ENCODE data around the gene TBC1D28. TPM values are rescaled to one million over a fixed set of nuclear protein-coding genes. Genes with fewer than 3 reads are reported as not detected.
A peak's percentile ranks its signal among the peaks of the same experiment; 100 is the strongest.
"Not testable (repeated sequence)": the region's sequence is repeated elsewhere in the genome, so short reads cannot be mapped to it uniquely, and the experiment has no call there.

The TBC1D28 gene
- total RNA-seq (not detected), polyA plus RNA-seq (not detected)

DNA sequence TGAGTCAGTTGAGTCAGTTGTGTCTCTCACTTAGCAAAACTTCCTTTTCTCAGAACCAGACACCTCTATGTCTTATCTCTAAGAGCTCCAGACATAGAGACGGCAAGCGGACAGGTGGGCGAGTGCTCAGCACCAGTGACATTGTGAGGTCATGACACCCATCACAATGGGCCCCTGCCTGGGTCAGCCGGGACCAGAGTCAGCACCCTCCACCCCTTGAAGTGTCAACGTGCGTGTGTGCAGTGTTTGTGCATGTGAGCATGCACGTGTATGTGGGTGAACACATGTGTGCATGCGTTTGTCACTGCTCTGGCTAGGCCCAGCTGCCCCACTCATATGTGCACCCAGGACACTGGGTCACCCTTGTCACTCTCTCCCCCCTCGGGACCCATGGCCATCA lies at the start of gene TBC1D28:
Gene TBC1D28, minus strand, starts transcription at position 101 of the 400 bp plus-strand sequence. CDS start 3,039 bp downstream, outside the sequence.
- H3K4me1 ChIP-seq; DNase-seq; ATAC-seq; FAIRE-seq; H3K36me3 ChIP-seq; H3K27me3 ChIP-seq; H3K9me3 ChIP-seq; intact Hi-C loops (cut with DNase I); H3K4me3 ChIP-seq; H3K27ac ChIP-seq: not testable (repeated sequence)
- 81 to 91% methylated on average over 9 of the region's 9 CpGs for WGBS, 2 donors

DNA sequence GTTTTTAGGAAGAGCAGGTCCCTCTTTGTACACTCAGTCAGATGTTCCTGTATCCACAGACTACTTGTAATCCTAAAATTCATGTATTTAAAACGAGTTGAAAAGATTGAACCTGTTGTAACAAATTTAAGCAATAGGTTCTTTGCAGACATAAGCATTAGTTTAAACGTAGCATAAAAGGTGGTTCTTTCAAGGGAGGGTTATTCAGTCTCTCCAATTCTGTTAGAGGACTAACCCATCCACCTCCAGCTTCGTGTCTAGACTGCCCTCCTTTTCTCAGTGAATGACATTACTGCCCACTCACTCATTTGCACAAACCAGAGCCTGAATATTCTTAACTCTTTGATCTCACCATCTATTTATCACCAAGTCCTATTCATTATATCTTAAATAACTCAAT lies 38.5 kb upstream of the TBC1D28 start:
- 0 to 1% methylated on average over 3 of the region's 3 CpGs for WGBS, 2 donors
- DNase-seq; FAIRE-seq; H3K27ac ChIP-seq; intact Hi-C loops (cut with DNase I); H3K4me1 ChIP-seq; H3K36me3 ChIP-seq; H3K27me3 ChIP-seq; H3K9me3 ChIP-seq: not testable (repeated sequence)
- H3K4me3 ChIP-seq: peak overlapping the region in 2 of 4 donors; percentile 34 to 63
- peak in 2 of 4 donors; percentile 7 to 14 for ATAC-seq

DNA sequence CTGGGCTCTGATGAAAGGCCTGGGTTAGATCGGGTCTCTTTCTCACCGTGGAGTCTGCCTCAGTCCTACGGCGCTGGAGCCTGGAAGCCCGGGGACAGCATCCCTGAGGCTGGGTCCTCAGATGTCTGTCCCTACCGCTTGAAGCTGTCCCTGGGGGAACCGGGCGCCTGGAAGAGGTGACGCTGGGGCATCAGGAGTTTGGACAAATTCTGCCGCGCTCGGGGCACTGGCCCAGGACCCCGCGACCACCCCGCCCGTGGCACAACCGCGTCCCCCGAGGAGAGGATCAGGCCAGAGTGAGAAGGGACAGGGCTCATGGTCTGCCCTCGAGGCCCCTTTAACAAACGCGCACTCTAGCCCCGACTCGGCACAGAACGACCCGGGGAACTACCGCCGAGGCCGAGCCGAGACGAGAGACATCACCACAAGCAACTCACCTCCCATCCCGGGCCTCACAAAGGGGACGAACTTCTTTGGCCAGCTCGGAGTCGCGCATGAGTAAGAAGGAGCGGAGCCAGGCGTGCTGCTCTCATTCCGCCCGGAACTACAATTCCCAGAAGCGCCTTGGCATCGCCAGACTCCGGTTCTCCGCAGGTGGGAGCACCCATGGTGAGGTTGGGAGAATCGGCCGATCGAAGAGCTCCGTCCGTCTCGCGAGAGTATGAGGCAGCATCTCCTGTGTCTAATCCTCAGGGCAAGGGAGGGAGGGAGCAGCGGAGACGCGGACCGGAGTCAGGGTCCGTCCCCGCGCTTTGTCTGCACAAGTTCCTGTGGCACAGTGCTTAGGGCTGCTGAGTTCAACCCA lies 37.8 kb upstream of the TBC1D28 start, which contains the start of gene FOXO3B:
Gene FOXO3B, minus strand, starts transcription at position 548 of the 805 bp plus-strand sequence. CDS start 663 bp downstream, outside the sequence.
- H3K27me3 ChIP-seq; H3K36me3 ChIP-seq; intact Hi-C loops (cut with DNase I); H3K27ac ChIP-seq; H3K4me1 ChIP-seq; H3K9me3 ChIP-seq: not testable (repeated sequence)
- 0 to 1% methylated on average over 36 to 54 of the region's 58 CpGs for WGBS, 2 donors
- FAIRE-seq: peak; percentile 63
- peak; percentile 84 to 94 (median 89) for DNase-seq
- peak within 1 kb of the TSS in 3 of 4 donors; percentile 19 to 63 (median 34) for H3K4me3 ChIP-seq
- ATAC-seq: peak; percentile 98 to 100 (median 98)

DNA sequence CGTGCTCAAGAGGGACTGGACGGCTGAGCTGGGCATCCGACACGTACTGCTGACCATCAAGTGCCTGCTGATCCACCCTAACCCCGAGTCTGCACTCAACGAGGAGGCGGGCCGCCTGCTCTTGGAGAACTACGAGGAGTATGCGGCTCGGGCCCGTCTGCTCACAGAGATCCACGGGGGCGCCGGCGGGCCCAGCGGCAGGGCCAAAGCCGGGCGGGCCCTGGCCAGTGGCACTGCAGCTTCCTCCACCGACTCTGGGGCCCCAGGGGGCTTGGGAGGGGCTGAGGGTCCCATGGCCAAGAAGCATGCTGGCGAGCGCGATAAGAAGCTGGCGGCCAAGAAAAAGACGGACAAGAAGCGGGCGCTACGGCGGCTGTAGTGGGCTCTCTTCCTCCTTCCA lies 33.2 kb upstream of the TBC1D28 start:
- intact Hi-C loops (cut with DNase I); H3K9me3 ChIP-seq; H3K36me3 ChIP-seq; ATAC-seq; H3K4me3 ChIP-seq; H3K27me3 ChIP-seq; H3K4me1 ChIP-seq; FAIRE-seq; H3K27ac ChIP-seq; DNase-seq: not testable (repeated sequence)
- 95 to 96% methylated on average over 20 to 29 of the region's 29 CpGs for WGBS, 2 donors

DNA sequence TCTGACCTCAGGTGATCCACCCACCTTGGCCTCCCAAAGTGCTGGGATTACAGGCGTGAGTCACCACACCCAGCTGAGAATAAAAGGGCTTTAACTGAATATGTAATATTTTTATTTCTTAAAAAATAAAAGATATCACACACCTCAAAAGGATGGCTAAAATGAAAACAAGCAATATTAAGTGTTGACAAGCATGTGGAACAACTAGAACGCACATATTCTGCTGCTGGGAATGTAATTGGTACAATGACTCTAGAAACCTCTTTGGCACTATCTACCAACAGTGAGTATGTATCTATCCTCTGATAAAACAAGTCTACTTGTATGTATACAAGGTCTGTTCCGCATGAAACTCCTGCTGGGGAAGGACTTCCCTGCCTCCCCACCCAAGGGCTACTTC lies 32.7 kb upstream of the TBC1D28 start:
- H3K4me3 ChIP-seq; H3K27ac ChIP-seq; DNase-seq; H3K4me1 ChIP-seq; FAIRE-seq; ATAC-seq; intact Hi-C loops (cut with DNase I); H3K9me3 ChIP-seq; H3K36me3 ChIP-seq; H3K27me3 ChIP-seq: not testable (repeated sequence)
- WGBS, 2 donors: 99 to 100% methylated on average over 3 of the region's 3 CpGs

DNA sequence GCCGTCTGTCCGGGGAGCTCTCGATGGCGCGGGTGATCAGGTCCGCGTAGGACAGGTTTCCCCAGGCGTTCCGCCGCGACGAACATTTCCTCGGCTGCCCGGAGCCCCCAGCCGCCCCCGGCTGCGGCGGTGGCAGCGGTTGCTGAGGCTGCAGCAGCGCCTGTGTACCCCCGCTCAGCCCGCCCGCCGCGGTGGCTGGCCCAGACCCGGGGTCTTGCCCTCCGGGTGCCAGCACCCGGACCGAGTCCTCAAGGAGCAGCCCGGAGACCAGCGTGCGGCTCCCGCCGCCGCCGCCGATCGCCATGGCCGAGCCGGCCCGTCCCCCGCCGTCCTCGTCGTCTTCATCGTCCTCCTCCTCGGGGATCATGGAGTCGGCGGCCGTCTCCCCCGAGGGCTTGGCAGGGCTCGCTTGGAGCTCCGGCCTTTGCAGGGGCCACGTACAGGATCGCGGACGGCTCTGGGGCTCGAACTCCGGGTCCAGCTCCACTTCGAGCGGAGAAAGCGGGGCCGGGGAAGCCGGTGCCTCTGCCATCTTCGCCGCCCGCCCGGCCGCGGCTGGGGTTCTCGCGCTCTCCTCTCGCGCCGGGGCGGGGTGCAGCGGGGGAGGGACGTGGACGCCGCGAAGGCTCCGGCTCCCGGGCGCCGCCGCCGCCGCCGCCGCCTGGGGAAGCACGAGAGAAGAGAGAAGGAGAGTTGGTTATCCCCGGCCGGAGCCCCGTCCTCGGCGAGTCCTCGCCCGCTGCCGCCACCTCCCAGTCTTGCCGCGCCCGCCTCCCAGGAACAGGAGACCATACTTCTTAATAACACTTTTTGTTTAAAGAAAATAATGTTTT lies 28.4 kb upstream of the TBC1D28 start:
- intact Hi-C loops (cut with DNase I); H3K27ac ChIP-seq; H3K4me1 ChIP-seq; H3K4me3 ChIP-seq; H3K27me3 ChIP-seq; H3K9me3 ChIP-seq; H3K36me3 ChIP-seq; DNase-seq; FAIRE-seq: not testable (repeated sequence)
- peak in 1 of 4 donors; percentile 40 for ATAC-seq
- WGBS, 2 donors: 93 to 96% methylated on average over 39 to 89 of the region's 102 CpGs

DNA sequence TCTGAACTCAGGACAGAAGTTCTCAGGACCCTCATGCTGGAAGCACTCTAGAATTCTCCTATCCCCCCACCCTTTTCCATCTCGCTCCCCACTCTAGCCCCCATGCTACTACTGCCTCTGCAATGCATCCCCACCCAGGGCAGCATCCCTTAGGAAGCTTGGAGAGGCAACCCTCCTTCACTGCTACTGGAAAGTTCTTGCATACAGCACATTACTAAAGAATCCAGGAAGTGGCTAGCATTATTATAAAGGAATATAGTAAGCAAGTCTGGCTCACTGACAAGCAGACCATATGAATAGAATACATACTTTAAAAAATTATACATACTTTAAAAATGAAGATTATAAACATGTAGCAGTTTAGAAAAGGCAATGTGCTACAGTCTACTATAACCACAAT lies 24.4 kb upstream of the TBC1D28 start:
- not testable (repeated sequence) for ATAC-seq, H3K27ac ChIP-seq
- 95 to 100% methylated on average over 1 of the region's 1 CpG for whole genome bisulfite sequencing, 2 donors

DNA sequence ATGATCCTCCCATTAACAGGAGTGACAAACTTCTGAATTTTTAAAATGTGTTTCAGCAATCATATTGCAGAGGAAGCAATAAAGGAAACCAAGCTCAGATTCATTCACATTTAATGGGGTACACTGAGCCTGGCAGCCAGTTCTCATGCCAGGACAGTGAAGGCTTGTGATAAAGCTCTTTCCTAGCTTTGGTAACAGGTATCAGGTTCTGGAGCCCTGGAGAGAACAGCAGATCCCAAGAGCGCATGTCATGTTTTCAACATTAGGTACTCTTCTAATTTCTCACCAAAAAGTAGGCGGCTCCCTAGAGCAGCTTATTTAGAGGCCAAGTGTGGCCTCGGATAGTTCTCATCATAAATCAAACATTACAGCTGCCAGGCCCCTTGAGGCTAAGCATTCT lies 23.3 kb upstream of the TBC1D28 start:
- H3K36me3 ChIP-seq; FAIRE-seq; intact Hi-C loops (cut with DNase I); H3K27me3 ChIP-seq; ATAC-seq; H3K4me1 ChIP-seq; H3K27ac ChIP-seq; H3K9me3 ChIP-seq; DNase-seq; H3K4me3 ChIP-seq: not testable (repeated sequence)
- WGBS, 2 donors: 89 to 95% methylated on average over 2 to 3 of the region's 3 CpGs

More for the DNA sequence above, 24.4 kb upstream of the TBC1D28 start:
- H3K4me3 ChIP-seq; H3K27me3 ChIP-seq; H3K36me3 ChIP-seq; H3K9me3 ChIP-seq; H3K4me1 ChIP-seq; DNase-seq; intact Hi-C loops (cut with DNase I); FAIRE-seq: not testable (repeated sequence)

GRCh38 chr17:18666326-18666725 lies 22.1 kb upstream of the TBC1D28 start:
- 33 to 63% methylated on average over 1 to 2 of the region's 2 CpGs for WGBS, 2 donors
- H3K4me1 ChIP-seq; FAIRE-seq; H3K9me3 ChIP-seq; H3K36me3 ChIP-seq; H3K4me3 ChIP-seq; intact Hi-C loops (cut with DNase I); H3K27ac ChIP-seq; DNase-seq; H3K27me3 ChIP-seq: not testable (repeated sequence)
- ATAC-seq: peak in 1 of 4 donors; percentile 66

GRCh38 chr17:18661924-18662624 lies 17.9 kb upstream of the TBC1D28 start:
- H3K4me1 ChIP-seq; ATAC-seq; H3K36me3 ChIP-seq; FAIRE-seq; H3K9me3 ChIP-seq; H3K4me3 ChIP-seq; intact Hi-C loops (cut with DNase I); DNase-seq; H3K27me3 ChIP-seq; H3K27ac ChIP-seq: not testable (repeated sequence)
- 72 to 84% methylated on average over 5 of the region's 5 CpGs for WGBS, 2 donors

DNA sequence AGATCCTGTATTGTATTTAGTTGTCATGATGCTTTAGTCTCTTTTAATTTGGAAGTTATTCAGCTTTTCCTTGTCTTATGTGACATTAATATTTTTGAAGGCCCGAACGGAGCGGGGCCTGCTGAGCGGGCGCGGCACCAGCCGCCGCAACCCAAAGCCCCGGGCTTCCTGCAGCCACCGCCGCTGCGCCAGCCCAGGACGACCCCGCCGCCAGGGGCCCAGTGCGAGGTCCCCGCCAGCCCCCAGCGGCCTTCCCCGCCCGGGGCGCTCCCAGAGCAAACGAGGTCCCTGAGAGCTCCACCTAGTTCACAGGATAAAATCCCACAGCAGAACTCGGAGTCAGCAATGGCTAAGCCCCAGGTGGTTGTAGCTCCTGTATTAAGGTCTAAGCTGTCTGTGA lies 5.9 kb upstream of the TBC1D28 start:
- H3K9me3 ChIP-seq; intact Hi-C loops (cut with DNase I); H3K36me3 ChIP-seq; FAIRE-seq; H3K4me1 ChIP-seq; H3K27ac ChIP-seq; DNase-seq; H3K4me3 ChIP-seq; H3K27me3 ChIP-seq: not testable (repeated sequence)
- ATAC-seq: peak in 2 of 4 donors; percentile 35 to 53
- WGBS, 2 donors: 41 to 57% methylated on average over 23 of the region's 23 CpGs
